Lower leg skin (tissue), 4 donors: Measurements from ENCODE around the gene PCGF3. TPM values are rescaled to one million over a fixed set of nuclear protein-coding genes. Genes with fewer than 3 reads are reported as not detected.

Source experiments
- DNase-seq, 2 donors: peaks; one replicate each; pipeline ENCODE4 v3.0.0-alpha.2; 2019; ENCODE audit warnings: low spot score in 2 of 2
- H3K4me3 ChIP-seq: fragments of 200-600 bp; sonication (generic); 2 replicates; pipeline ENCODE4 v1.5.1; 2017; ENCODE audit warnings: mild to moderate bottlenecking, low read depth; ENCODE audit not compliant: poor library complexity, severe bottlenecking
- POLR2A ChIP-seq, 2 donors: fragments of 450-650 bp; IDR thresholded peaks; one replicate each; pipeline ENCODE4 v1.6.1; 2016 to 2017; ENCODE audit warnings: antibody characterized with exemption in 2 of 2, mild to moderate bottlenecking in 1 of 2, moderate library complexity in 1 of 2
- WGBS, 2 donors: methylation state at CpG; one replicate each; pipeline ENCODE4 v1.1.5; 2018; 5-methylcytosine and 5-hydroxymethylcytosine counted together
- intact Hi-C: fragments of 100-400 bp; cut with DNase I; formaldehyde crosslinking; loops from one replicate; pipeline ENCODE4 v1.15.0; 2023; ENCODE audit warnings: low total_unique reads
- total RNA-seq, 4 donors: library from RNA; depleted of rRNA; stranded (reverse); fragments of >200 nt; gene quantifications; one replicate each; pipeline ENCODE4 v1.1.0, GENCODE V29; 2016
- TF ChIP-seq, protein P1 (sequence below), 3 donors: fragments of 450-650 bp; IDR thresholded peaks; one replicate each; pipeline ENCODE4 v1.5.1; 2016; ENCODE audit warnings: antibody characterized with exemption in 3 of 3, mild to moderate bottlenecking in 3 of 3, moderate library complexity in 2 of 3

Gene PCGF3
- total RNA-seq, 4 donors from 2014 or later: 55.2 to 102 (median 72.3) TPM

DNA sequence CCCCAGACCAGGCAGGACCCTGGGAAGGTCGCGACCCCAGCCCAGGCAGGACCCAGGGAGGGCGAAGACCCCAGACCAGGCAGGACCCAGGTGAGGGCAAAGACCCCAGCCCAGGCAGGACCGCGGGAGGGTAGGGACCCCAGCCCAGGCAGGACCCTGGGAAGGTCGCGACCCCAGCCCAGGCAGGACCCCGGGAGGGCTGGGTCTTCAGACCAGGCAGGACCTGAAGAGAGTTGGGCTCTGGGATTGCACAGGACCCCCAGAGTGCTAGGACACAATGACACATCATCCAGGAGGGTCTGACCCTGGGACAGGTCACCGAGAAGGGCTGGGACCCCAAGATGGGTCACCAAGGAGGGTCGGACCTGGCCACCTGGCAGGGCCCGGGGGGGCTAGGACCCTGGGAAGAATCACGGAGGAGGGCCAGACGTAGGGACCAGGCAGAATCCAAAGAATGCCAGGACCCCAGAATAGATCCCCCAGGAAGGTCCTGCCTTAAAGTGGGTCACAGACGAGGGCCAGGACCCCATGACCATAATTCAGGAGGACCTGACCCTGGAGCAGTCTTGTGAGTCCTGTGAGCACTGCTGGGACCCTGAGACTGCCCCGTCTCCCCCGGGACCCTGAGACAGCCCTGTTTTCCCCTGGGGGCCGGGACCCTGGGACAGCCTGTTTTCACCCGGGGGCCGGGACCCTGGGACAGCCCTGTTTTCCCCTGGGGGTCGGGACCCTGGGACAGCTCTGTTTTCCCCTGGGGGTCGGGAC lies 1.4 kb downstream of the PCGF3 start:
- DNase-seq: no peak
- WGBS, 2 donors: 40 to 46% methylated on average over 15 to 16 of the region's 21 CpGs
- intact Hi-C loops: no loop called here
- no peak overlapping the region for H3K4me3 ChIP-seq
- TF ChIP-seq, protein P1, sequence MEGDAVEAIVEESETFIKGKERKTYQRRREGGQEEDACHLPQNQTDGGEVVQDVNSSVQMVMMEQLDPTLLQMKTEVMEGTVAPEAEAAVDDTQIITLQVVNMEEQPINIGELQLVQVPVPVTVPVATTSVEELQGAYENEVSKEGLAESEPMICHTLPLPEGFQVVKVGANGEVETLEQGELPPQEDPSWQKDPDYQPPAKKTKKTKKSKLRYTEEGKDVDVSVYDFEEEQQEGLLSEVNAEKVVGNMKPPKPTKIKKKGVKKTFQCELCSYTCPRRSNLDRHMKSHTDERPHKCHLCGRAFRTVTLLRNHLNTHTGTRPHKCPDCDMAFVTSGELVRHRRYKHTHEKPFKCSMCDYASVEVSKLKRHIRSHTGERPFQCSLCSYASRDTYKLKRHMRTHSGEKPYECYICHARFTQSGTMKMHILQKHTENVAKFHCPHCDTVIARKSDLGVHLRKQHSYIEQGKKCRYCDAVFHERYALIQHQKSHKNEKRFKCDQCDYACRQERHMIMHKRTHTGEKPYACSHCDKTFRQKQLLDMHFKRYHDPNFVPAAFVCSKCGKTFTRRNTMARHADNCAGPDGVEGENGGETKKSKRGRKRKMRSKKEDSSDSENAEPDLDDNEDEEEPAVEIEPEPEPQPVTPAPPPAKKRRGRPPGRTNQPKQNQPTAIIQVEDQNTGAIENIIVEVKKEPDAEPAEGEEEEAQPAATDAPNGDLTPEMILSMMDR (IDR thresholded peaks at IDR 0.05): no peak
- TF ChIP-seq POLR2A (IDR thresholded peaks at IDR 0.05): no peak

DNA sequence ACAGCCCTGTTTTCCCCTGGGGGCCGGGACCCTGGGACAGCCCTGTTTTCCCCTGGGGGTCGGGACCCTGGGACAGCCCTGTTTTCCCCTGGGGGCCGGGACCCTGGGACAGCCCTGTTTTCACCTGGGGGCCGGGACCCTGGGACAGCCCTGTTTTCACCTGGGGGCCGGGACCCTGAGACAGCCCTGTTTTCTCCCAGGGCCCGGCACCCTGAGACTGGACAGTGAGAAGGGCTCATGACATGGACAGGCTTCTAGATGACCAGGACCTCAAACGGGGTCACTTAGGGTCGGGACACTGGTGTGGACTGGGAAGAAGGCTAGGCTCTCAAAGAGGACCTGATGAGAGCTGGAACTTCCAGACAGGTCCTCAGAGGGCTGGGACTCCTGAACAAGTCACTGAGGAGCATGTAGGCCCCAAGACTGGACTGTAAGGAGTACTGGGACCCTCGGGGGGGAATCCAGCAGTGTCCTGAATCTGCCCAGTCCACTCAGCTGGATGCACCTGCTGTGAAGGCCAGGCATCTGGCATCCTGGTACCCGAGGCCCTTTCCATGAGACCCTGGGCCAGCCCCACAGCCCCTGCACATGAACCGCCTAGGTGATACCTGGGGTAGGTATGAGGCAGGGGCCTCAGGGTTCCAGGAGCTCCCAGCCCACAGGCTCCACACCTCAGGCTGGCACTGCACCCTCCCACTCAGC lies 2.4 kb downstream of the PCGF3 start:
- intact Hi-C loops: no loop called here
- TF ChIP-seq, protein P1 (IDR thresholded peaks at IDR 0.05): no peak
- no peak for TF ChIP-seq POLR2A (IDR thresholded peaks at IDR 0.05)
- DNase-seq: no peak
- H3K4me3 ChIP-seq: no peak overlapping the region
- WGBS, 2 donors: 84 to 93% methylated on average over 6 of the region's 11 CpGs

DNA sequence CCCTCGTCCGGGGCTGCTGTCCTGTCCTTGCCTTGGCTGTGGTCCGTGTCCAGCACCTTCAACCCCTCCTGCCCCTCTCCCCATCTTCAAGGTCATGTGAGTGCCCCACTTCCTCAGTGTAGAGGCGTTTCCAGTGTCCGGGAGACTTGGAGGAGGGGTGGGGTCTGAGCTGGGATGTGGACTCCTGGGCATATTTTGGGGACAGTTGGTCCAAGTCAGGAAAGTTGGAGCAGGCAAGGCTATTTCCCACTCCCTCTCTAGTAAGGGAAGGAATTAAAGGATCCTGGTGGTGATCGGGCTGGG lies 3.0 kb downstream of the PCGF3 start:
- H3K4me3 ChIP-seq: no peak overlapping the region
- no peak for DNase-seq
- intact Hi-C loops: no loop called here
- TF ChIP-seq POLR2A (IDR thresholded peaks at IDR 0.05): no peak
- TF ChIP-seq, protein P1 (IDR thresholded peaks at IDR 0.05): no peak
- 86 to 92% methylated on average over 6 of the region's 6 CpGs for WGBS, 2 donors

DNA sequence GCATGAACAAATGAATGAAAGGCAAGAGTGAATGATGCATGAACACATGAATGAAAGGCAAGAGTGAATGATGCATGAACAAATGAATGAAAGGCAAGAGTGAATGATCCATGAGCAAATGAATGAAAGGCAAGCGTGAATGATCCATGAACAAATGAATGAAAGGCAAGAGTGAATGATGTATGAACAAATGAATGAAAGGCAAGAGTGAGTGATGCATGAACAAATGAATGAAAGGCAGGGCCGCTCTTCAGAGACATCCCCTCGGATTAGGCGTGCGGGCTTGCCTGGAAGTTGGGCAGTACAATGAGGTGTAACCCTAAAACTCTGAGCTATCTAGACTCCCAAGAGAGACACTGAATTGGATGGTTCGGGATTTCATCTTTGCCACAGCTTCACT lies 3.7 kb downstream of the PCGF3 start:
- DNase-seq: no peak
- H3K4me3 ChIP-seq: no peak overlapping the region
- intact Hi-C loops: no loop called here
- 85 to 92% methylated on average over 6 of the region's 6 CpGs for WGBS, 2 donors
- no peak for TF ChIP-seq POLR2A (IDR thresholded peaks at IDR 0.05)
- TF ChIP-seq, protein P1 (IDR thresholded peaks at IDR 0.05): no peak

DNA sequence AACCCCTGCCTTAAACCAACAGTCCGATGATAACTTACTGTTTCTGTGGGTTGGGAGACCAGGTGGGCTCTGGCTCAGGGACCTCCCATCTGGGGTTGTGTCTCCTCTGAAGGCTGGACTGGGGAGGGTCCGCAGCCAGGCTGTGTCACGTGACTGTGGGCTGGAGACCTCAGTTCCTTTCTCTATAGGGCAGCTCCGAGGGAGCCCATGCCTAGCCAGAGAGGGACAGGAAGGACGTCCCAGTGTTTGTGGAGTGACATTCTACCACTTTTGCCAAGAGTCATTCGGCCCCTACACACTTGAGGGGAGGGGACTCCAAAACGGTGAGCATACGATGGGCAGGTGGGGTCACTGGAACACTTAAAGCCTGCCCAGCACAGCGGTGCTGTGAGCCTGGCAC lies 4.5 kb downstream of the PCGF3 start:
- no peak overlapping the region for H3K4me3 ChIP-seq
- intact Hi-C loops: no loop called here
- 68 to 84% methylated on average over 9 of the region's 9 CpGs for WGBS, 2 donors
- no peak for DNase-seq
- TF ChIP-seq, protein P1 (IDR thresholded peaks at IDR 0.05): no peak
- TF ChIP-seq POLR2A (IDR thresholded peaks at IDR 0.05): no peak
